ENCODE measurements around the gene ACP6. TPM values are rescaled to one million over a fixed set of nuclear protein-coding genes. Genes with fewer than 3 reads are reported as not detected.
A peak's percentile ranks its signal among the peaks of the same experiment; 100 is the strongest.

Gene ACP6
- total and polyA plus RNA-seq, 2 of the 13 experiments (the other 11 are each of a cell fraction or from before 2014, with no cell fraction given): 18.1 to 33.7 TPM

GRCh38 chr1:147717051-147717705 is 46.9 kb upstream of the ACP6 start (continued):
- no peak for TF ChIP-seq KMT2A (CRISPR knock-in tag; IDR thresholded peaks at IDR 0.05)
- TF ChIP-seq JUNB (CRISPR knock-in tag; IDR thresholded peaks at IDR 0.05; ENCODE audit: borderline replicate concordance): peak; percentile 51; the same call in 1 of the 2 replicates
- no peak for TF ChIP-seq ZNF782 (CRISPR knock-in tag; IDR thresholded peaks at IDR 0.05; ENCODE audit: borderline replicate concordance)
- TF ChIP-seq SIX1 (CRISPR knock-in tag; IDR thresholded peaks at IDR 0.05; ENCODE audit: borderline replicate concordance): peak; percentile 91; the same call in 1 of the 2 replicates
- peak; percentile 27; the same call in 1 of the 2 replicates for TF ChIP-seq FOXK1 (CRISPR knock-in tag; IDR thresholded peaks at IDR 0.05; ENCODE audit: borderline replicate concordance, low read depth)

DNA sequence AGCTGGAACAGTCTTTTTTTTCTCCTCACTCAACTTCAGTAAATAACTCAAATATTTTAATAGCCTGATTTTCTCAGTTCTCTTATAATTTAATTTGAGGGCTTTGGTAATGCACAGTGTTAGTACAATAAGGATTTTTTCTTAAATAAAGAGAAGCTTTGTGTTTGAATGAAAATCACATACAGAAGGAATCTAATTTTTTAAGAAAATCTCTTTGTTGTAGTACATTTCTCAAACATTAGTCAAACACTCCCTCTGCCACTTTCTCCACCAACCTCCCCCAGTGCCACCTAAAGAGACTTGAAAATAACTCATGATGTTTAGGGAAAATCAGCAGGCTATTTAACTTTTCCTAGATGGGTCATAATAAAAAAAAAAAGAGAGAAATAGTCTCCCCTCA is 42.3 kb upstream of the ACP6 start:
- DNase-seq (ENCODE audit: low spot score) (no peak), ATAC-seq (no peak), FAIRE-seq (no peak)
- no peak overlapping the region for H3K4me3 ChIP-seq (replicated peaks in 1 of 3; ENCODE audit: insufficient read depth in 1 of 3, low read depth in 2 of 3, low read length in 3 of 3)
- no peaks in the 10 kb centered on the region for H4K20me1 ChIP-seq (ENCODE audit: insufficient read depth, low read length)
- H3K4me1 ChIP-seq (ENCODE audit: insufficient read depth, low read length): peaks cover 14% of the 10 kb centered on the region
- no peak overlapping the region for H3K27ac ChIP-seq (ENCODE audit: extremely low read length, insufficient read depth, low read length)
- intact Hi-C loops (cut with micrococcal nuclease; ENCODE audit: unreplicated experiment) (no loop called here), in situ Hi-C loops (cut with HindIII; ENCODE audit: extremely low pct_ligation_motif_present, low pct_unique_long_range_greater_than_20kb) (no loop called here)
- H3K9ac ChIP-seq (ENCODE audit: insufficient read depth, low read depth, low read length): no peak overlapping the region
- no TSS peak for BruUV-seq (replicated peaks)
- ChIA-PET POLR2A (no interaction called here), CTCF (ENCODE audit: low intra/inter-chr PET ratio, low total read pairs) (no interaction called here)
- peaks cover 0 to 6% of the 10 kb centered on the region in 2 experiments; a peak in 2 of 5 replicates for H3K27me3 ChIP-seq (ENCODE audit: control insufficient read depth in 1 of 2, insufficient read depth in 2 of 2, low read length in 2 of 2)
- H3K79me2 ChIP-seq (ENCODE audit: insufficient read depth, low read length): no peaks in the 10 kb centered on the region
- H3K4me2 ChIP-seq (ENCODE audit: low read depth, low read length): no peak overlapping the region
- TF ChIP-seq, protein P1, sequence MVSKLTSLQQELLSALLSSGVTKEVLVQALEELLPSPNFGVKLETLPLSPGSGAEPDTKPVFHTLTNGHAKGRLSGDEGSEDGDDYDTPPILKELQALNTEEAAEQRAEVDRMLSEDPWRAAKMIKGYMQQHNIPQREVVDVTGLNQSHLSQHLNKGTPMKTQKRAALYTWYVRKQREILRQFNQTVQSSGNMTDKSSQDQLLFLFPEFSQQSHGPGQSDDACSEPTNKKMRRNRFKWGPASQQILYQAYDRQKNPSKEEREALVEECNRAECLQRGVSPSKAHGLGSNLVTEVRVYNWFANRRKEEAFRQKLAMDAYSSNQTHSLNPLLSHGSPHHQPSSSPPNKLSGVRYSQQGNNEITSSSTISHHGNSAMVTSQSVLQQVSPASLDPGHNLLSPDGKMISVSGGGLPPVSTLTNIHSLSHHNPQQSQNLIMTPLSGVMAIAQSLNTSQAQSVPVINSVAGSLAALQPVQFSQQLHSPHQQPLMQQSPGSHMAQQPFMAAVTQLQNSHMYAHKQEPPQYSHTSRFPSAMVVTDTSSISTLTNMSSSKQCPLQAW (CRISPR knock-in tag; IDR thresholded peaks at IDR 0.05): no peak
- TF ChIP-seq RNF2 (conservative IDR thresholded peaks at IDR 0.05; ENCODE audit: low read depth) (no peak), ZNF234 (CRISPR knock-in tag; conservative IDR thresholded peaks at IDR 0.05) (no peak)
- H3K36me3 ChIP-seq (replicated peaks in 1 of 2; ENCODE audit: control insufficient read depth in 1 of 2, insufficient read depth in 2 of 2, low read length in 2 of 2): no peaks in the 10 kb centered on the region
- no peaks in the 10 kb centered on the region for H3K9me3 ChIP-seq (ENCODE audit: low read length)
- H2AFZ ChIP-seq (ENCODE audit: low read length): no peak overlapping the region
